Glutamatergic neuron (in vitro differentiated cells): ENCODE data around the gene MTERF2. TPM values are rescaled to one million over a fixed set of nuclear protein-coding genes. Genes with fewer than 3 reads are reported as not detected.
A peak's percentile ranks its signal among the peaks of the same experiment; 100 is the strongest.

ENCODE experiments used
- DNase-seq: peaks from one replicate; pipeline ENCODE4 v3.0.0; 2022
- H3K27ac Mint-ChIP-seq: one replicate; pipeline ENCODE4 v1.8.0; 2020; ENCODE audit warnings: mild to moderate bottlenecking, mixed read lengths, inconsistent platforms; ENCODE audit not compliant: unreplicated experiment
- H3K27me3 Mint-ChIP-seq: one replicate; pipeline ENCODE4 v1.8.0; 2020; ENCODE audit warnings: mild to moderate bottlenecking, moderate library complexity, mixed read lengths, inconsistent platforms; ENCODE audit not compliant: unreplicated experiment
- H3K36me3 Mint-ChIP-seq: one replicate; pipeline ENCODE4 v1.8.0; 2020; ENCODE audit warnings: mild to moderate bottlenecking, mixed read lengths, inconsistent platforms; ENCODE audit not compliant: unreplicated experiment
- H3K4me1 Mint-ChIP-seq: one replicate; pipeline ENCODE4 v1.8.0; 2020; ENCODE audit warnings: mild to moderate bottlenecking, low read depth, mixed read lengths, inconsistent platforms; ENCODE audit not compliant: unreplicated experiment
- H3K4me3 Mint-ChIP-seq: one replicate; pipeline ENCODE4 v1.8.0; 2020; ENCODE audit warnings: mild to moderate bottlenecking, mixed read lengths, inconsistent platforms; ENCODE audit not compliant: unreplicated experiment
- H3K9me3 Mint-ChIP-seq: one replicate; pipeline ENCODE4 v1.8.0; 2020; ENCODE audit warnings: mild to moderate bottlenecking, moderate library complexity, mixed read lengths, inconsistent platforms; ENCODE audit not compliant: unreplicated experiment
- long read RNA-seq: library from polyadenylated mRNA; unstranded; transcript quantifications from one replicate; pipeline ENCODE4 v2.0.0, GENCODE V29; 2020; ENCODE audit not compliant: unreplicated experiment
- total RNA-seq: library from RNA; stranded (reverse); fragmentation: NEBNext Ultra II Directional; extraction: Animal tissue kit (Norgen Biotek cat#: 25700); gene quantifications from one replicate; pipeline ENCODE4 v1.2.1, GENCODE V29; 2021; ENCODE audit not compliant: unreplicated experiment
- TF ChIP-seq, protein P1 (sequence below): fragments of 200-600 bp; sonication (generic); IDR thresholded peaks from one replicate; pipeline ENCODE4 v1.5.0; 2021; ENCODE audit not compliant: partially characterized antibody, unreplicated experiment

Gene MTERF2, protein sequence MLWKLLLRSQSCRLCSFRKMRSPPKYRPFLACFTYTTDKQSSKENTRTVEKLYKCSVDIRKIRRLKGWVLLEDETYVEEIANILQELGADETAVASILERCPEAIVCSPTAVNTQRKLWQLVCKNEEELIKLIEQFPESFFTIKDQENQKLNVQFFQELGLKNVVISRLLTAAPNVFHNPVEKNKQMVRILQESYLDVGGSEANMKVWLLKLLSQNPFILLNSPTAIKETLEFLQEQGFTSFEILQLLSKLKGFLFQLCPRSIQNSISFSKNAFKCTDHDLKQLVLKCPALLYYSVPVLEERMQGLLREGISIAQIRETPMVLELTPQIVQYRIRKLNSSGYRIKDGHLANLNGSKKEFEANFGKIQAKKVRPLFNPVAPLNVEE
- 13.2 TPM for total RNA-seq
- long read RNA-seq, transcript MTERF2-201 (3 exons, 1,790 nt) = major isoform, 7 of 13 reads
- long read RNA-seq, partial matches to known transcripts = 0 of 13 reads
- long read RNA-seq, other reads (novel, unspliced or antisense) = 3 of 13 reads

DNA sequence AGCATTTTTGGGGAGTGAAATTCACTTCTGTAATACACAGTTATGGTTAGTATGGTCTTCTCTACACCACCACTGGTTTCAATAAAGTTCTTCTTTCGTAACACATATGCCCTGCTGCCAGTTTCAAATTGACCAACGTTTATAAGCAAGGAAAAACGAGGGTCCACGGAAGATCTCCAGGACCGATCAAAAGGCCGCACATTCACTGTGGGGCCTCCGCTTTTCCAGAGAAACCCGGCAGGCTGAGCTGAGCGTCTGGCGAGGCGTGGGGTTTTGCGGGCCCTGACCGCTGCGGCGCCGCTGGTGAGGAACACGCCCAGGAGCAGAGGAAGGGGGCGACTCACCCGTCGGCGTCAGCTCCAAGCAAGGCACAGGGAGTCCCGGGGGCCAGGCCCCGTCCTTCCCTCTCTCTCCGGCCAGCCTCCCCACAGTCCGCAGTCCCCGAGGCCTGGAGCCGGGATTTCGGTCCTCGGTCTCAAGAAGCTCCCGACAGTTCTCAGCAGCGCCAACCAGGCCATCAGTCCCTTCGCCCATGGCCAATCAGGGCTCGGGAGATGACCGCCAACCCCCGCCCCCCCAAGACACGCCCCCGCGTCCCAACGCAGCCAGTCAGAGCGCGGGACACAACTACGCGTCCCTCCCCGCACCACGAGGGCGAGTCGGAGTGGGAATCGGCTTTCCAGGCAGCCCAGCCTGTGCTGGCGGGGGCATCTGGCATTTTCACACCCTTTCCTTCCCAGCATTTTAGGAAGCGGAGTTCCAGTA lies at the start of gene MTERF2:
Gene MTERF2 (minus strand): TSS at position 522 of the 765 bp plus-strand sequence. CDS start 8,432 bp downstream, outside the sequence.
- TF ChIP-seq, protein P1, sequence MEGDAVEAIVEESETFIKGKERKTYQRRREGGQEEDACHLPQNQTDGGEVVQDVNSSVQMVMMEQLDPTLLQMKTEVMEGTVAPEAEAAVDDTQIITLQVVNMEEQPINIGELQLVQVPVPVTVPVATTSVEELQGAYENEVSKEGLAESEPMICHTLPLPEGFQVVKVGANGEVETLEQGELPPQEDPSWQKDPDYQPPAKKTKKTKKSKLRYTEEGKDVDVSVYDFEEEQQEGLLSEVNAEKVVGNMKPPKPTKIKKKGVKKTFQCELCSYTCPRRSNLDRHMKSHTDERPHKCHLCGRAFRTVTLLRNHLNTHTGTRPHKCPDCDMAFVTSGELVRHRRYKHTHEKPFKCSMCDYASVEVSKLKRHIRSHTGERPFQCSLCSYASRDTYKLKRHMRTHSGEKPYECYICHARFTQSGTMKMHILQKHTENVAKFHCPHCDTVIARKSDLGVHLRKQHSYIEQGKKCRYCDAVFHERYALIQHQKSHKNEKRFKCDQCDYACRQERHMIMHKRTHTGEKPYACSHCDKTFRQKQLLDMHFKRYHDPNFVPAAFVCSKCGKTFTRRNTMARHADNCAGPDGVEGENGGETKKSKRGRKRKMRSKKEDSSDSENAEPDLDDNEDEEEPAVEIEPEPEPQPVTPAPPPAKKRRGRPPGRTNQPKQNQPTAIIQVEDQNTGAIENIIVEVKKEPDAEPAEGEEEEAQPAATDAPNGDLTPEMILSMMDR = no peak
- peak within 1 kb of the TSS; percentile 90 for H3K27ac Mint-ChIP-seq
- H3K9me3 Mint-ChIP-seq = no peaks in the 10 kb centered on the region
- peak within 1 kb of the TSS; percentile 93 for H3K4me3 Mint-ChIP-seq
- peaks cover 4% of the 10 kb centered on the region for H3K27me3 Mint-ChIP-seq
- DNase-seq = peak; percentile 92
- peaks cover 4% of the 10 kb centered on the region for H3K4me1 Mint-ChIP-seq
- peaks cover 7% of the 10 kb centered on the region for H3K36me3 Mint-ChIP-seq

DNA sequence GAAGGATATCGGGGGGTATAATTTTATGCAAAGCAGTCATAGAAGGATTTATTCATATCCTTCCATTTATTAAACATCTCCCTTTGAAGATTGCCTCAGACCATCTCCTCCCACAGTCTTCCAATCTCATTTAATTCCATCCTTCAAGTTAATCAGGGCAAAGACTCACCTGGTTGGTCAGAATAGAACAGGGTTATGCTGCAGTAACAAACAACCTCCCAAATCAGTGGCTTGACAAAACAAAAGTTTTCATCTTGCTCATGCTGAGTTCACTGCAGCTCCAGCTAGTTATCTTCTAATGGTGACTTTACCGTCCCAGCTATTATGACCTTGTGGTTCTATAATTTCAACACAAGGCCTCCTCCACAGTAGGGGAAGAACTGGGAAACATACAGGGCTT lies 48.8 kb upstream of the MTERF2 start:
- Mint-ChIP-seq H3K36me3 (peaks cover 7% of the 10 kb centered on the region), H3K27me3 (no peaks in the 10 kb centered on the region), H3K4me3 (no peak overlapping the region), H3K4me1 (no peaks in the 10 kb centered on the region), H3K9me3 (peaks cover 1% of the 10 kb centered on the region), H3K27ac (no peak overlapping the region)
- TF ChIP-seq, protein P1 = no peak
- no peak for DNase-seq

DNA sequence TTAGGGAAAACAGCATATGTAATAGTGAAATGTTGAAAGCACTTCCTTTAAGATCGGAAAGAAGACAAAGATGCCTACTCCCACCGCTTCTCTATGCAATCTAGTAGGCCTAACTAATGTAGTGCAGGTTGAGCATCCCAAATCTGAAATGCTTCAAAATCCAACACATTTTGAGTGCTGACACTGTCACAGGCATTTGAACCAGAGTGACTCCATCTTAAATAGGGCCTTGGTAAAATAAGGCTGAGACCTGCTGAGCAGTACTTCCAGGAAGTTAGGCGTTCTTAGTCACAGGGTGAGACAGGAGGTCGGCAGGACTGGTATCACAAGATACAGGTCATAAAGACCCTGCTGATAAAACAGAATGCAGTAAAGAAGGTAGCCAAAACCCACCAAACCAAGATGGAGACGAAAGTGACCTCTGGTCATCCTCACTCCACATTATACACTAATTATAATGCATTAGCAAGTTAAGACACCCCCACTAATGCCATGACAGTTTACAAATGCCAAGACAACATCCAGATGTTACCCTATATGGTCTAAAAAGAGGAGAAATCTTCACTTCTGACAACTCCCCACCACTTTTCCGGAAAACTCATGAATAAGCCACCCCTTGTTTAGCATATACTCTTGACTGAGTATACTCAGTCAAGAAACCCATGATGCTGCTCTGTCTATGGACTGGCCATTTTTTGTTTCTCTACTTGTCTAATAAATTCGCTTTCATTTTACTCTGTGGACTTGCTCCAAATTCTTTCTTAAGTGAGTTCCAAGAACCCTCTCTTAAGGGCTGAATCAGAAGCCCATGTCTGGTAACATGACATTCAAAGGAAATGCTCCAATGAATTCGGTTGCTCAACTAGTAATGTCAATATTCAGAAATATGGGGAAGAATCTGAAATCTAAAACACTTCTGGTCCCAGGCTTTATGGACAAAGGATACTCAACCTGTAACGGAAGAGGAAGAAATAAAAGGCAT lies 47.1 kb upstream of the MTERF2 start:
- H3K4me3 Mint-ChIP-seq = no peak overlapping the region
- H3K4me1 Mint-ChIP-seq = no peaks in the 10 kb centered on the region
- H3K27ac Mint-ChIP-seq = no peak overlapping the region
- H3K9me3 Mint-ChIP-seq = peaks cover 1% of the 10 kb centered on the region
- TF ChIP-seq, protein P1 = no peak
- no peak for DNase-seq
- H3K36me3 Mint-ChIP-seq = peaks cover 7% of the 10 kb centered on the region
- peaks cover 1% of the 10 kb centered on the region for H3K27me3 Mint-ChIP-seq

DNA sequence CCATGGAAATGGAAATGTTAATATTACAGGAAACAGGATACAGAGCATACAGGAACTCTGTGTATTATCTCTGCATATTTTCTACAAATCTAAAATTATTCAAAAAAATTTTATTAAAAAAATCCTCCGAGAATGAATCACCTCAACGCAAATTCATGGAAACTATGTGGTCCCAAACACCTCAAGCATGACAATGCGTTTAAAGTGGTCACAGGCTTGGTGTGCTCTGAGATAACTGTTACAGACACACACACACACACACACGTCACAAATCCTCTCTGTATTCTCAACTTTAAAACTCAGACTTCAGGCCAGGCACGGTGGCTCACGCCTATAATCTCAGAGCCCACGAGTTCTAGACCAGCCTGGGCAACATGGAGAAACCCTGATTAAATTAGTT lies 45.3 kb upstream of the MTERF2 start:
- peaks cover 7% of the 10 kb centered on the region for H3K36me3 Mint-ChIP-seq
- H3K4me3 Mint-ChIP-seq = no peak overlapping the region
- H3K27me3 Mint-ChIP-seq = peaks cover 1% of the 10 kb centered on the region
- H3K9me3 Mint-ChIP-seq = peaks cover 1% of the 10 kb centered on the region
- TF ChIP-seq, protein P1 = no peak
- H3K4me1 Mint-ChIP-seq = peaks cover 4% of the 10 kb centered on the region
- no peak for DNase-seq
- no peak overlapping the region for H3K27ac Mint-ChIP-seq
